GM19328 (cell line): ENCODE measurements around the gene NTM.

Experiments
- ATAC-seq: cut with Tn5 transposase; IDR thresholded peaks from one replicate; pipeline ENCODE4 v1.9.1; 2021; ENCODE audit warnings: mild to moderate bottlenecking, moderate library complexity; ENCODE audit not compliant: unreplicated experiment

NTM gene

GRCh38 chr11:132257871-132258270 lies 887.5 kb downstream of the NTM start:
- ATAC-seq = no peak

- no peak for ATAC-seq
Measured at GRCh38 chr11:132258875-132259274, 888.5 kb downstream of the NTM start.

GRCh38 chr11:132260636-132261035 lies 890.2 kb downstream of the NTM start:
- ATAC-seq = no peak

GRCh38 chr11:132263241-132263640 lies 892.8 kb downstream of the NTM start:
- ATAC-seq = no peak

- ATAC-seq = no peak
Measured at GRCh38 chr11:132263875-132264274, 893.5 kb downstream of the NTM start.

GRCh38 chr11:132264616-132265015 lies 894.2 kb downstream of the NTM start:
- ATAC-seq = no peak

GRCh38 chr11:132278801-132279574 lies 908.6 kb downstream of the NTM start:
- ATAC-seq = no peak

GRCh38 chr11:132284048-132284447 lies 913.6 kb downstream of the NTM start:
- no peak for ATAC-seq

GRCh38 chr11:132284611-132285010 lies 914.2 kb downstream of the NTM start:
- ATAC-seq = no peak

- no peak for ATAC-seq
Measured at GRCh38 chr11:132285631-132286030, 915.2 kb downstream of the NTM start.

GRCh38 chr11:132286106-132286505 lies 915.7 kb downstream of the NTM start:
- no peak for ATAC-seq

GRCh38 chr11:132288036-132288435 lies 917.6 kb downstream of the NTM start:
- no peak for ATAC-seq

GRCh38 chr11:132289590-132290256 lies 919.3 kb downstream of the NTM start:
- ATAC-seq = no peak

- ATAC-seq = no peak
Measured at GRCh38 chr11:132293586-132293985, 923.2 kb downstream of the NTM start.

- ATAC-seq = no peak
Measured at GRCh38 chr11:132296946-132297610, 926.7 kb downstream of the NTM start.

GRCh38 chr11:132298357-132298756 lies 927.9 kb downstream of the NTM start:
- ATAC-seq = no peak

- no peak for ATAC-seq
Measured at GRCh38 chr11:132300283-132300682, 929.9 kb downstream of the NTM start.

- no peak for ATAC-seq
Measured at GRCh38 chr11:132301465-132301864, 931.0 kb downstream of the NTM start.

- ATAC-seq = no peak
Measured at GRCh38 chr11:132301900-132302299, 931.5 kb downstream of the NTM start.

- no peak for ATAC-seq
Measured at GRCh38 chr11:132307309-132308020, 937.0 kb downstream of the NTM start.
